Upper lobe of left lung (tissue), 4 donors: ENCODE results near the gene TCF12.

Experiments
- CTCF ChIP-seq, 6 experiments: fragments of 450-650 bp in 4 of 6; fragments of 200-600 bp in 2 of 6; sonication (generic) in 2 of 6; IDR thresholded peaks; one replicate each; pipeline ENCODE4 v1.5.1; 2016 to 2019; ENCODE audit warnings: antibody characterized with exemption in 6 of 6
- EP300 ChIP-seq, 4 donors: sonication (generic); formaldehyde crosslinking; IDR thresholded peaks; one replicate each; pipeline ENCODE4 v1.5.1; 2017; ENCODE audit warnings: antibody characterized with exemption in 4 of 4, control low read depth in 2 of 4
- POLR2A ChIP-seq, 4 donors: fragments of 450-650 bp; IDR thresholded peaks; one replicate each; pipeline ENCODE4 v1.5.1; 2016 to 2017; ENCODE audit warnings: antibody characterized with exemption in 4 of 4, mild to moderate bottlenecking in 2 of 4
- POLR2AphosphoS5 ChIP-seq, 2 donors: sonication (generic); formaldehyde crosslinking; IDR thresholded peaks; one replicate each; pipeline ENCODE4 v1.5.1; 2017; ENCODE audit warnings: antibody characterized with exemption in 2 of 2

GRCh38 chr15:57010724-57011123 is 92.3 kb downstream of the TCF12 start:
- TF ChIP-seq CTCF (IDR thresholded peaks at IDR 0.05) = no peak
- TF ChIP-seq POLR2A (IDR thresholded peaks at IDR 0.05) = no peak
- no peak for TF ChIP-seq POLR2AphosphoS5 (IDR thresholded peaks at IDR 0.05)
- TF ChIP-seq EP300 (IDR thresholded peaks at IDR 0.05) = no peak
